ENCODE measurements around the gene MYEOV. TPM values are rescaled to one million over a fixed set of nuclear protein-coding genes. Genes with fewer than 3 reads are reported as not detected.

MYEOV gene
- total RNA-seq, 4 donors from 2014 or later: 0.35 to 1.4 TPM; not detected in 2

GRCh38 chr11:69269926-69270697 lies 23.8 kb upstream of the MYEOV start:
- no peak for DNase-seq
- H3K36me3 ChIP-seq: no peaks in the 10 kb centered on the region
- no peak overlapping the region for H3K4me3 ChIP-seq
- intact Hi-C loops (cut with DNase I; ENCODE audit: low total_unique reads): no loop called here
- no peaks in the 10 kb centered on the region for H3K9me3 ChIP-seq
- no peaks in the 10 kb centered on the region for H3K27me3 ChIP-seq
- TF ChIP-seq POLR2A (IDR thresholded peaks at IDR 0.05) (no peak), CTCF (IDR thresholded peaks at IDR 0.05) (no peak)
- no peak overlapping the region for H3K27ac ChIP-seq
- H3K4me1 ChIP-seq: no peaks in the 10 kb centered on the region

GRCh38 chr11:69270941-69271340 lies 23.0 kb upstream of the MYEOV start:
- H3K27ac ChIP-seq: no peak overlapping the region
- H3K27me3 ChIP-seq: no peaks in the 10 kb centered on the region
- DNase-seq: no peak
- intact Hi-C loops (cut with DNase I; ENCODE audit: low total_unique reads): no loop called here
- H3K4me1 ChIP-seq: no peaks in the 10 kb centered on the region
- H3K36me3 ChIP-seq: no peaks in the 10 kb centered on the region
- TF ChIP-seq POLR2A (IDR thresholded peaks at IDR 0.05) (no peak), CTCF (IDR thresholded peaks at IDR 0.05) (no peak)
- no peaks in the 10 kb centered on the region for H3K9me3 ChIP-seq
- H3K4me3 ChIP-seq: no peak overlapping the region

GRCh38 chr11:69272055-69272454 lies 21.9 kb upstream of the MYEOV start:
- no peak for DNase-seq
- no peaks in the 10 kb centered on the region for H3K4me1 ChIP-seq
- TF ChIP-seq POLR2A (IDR thresholded peaks at IDR 0.05) (no peak), CTCF (IDR thresholded peaks at IDR 0.05) (no peak)
- H3K27ac ChIP-seq: no peak overlapping the region
- H3K36me3 ChIP-seq: no peaks in the 10 kb centered on the region
- intact Hi-C loops (cut with DNase I; ENCODE audit: low total_unique reads): no loop called here
- no peak overlapping the region for H3K4me3 ChIP-seq
- no peaks in the 10 kb centered on the region for H3K27me3 ChIP-seq
- no peaks in the 10 kb centered on the region for H3K9me3 ChIP-seq

- intact Hi-C loops (cut with DNase I; ENCODE audit: low total_unique reads): no loop called here
- TF ChIP-seq POLR2A (IDR thresholded peaks at IDR 0.05) (no peak), CTCF (IDR thresholded peaks at IDR 0.05) (no peak)
- H3K27me3 ChIP-seq: no peaks in the 10 kb centered on the region
- no peak overlapping the region for H3K4me3 ChIP-seq
- H3K9me3 ChIP-seq: no peaks in the 10 kb centered on the region
- no peaks in the 10 kb centered on the region for H3K36me3 ChIP-seq
- H3K4me1 ChIP-seq: no peaks in the 10 kb centered on the region
- no peak overlapping the region for H3K27ac ChIP-seq
- DNase-seq: no peak
Measured at GRCh38 chr11:69272831-69273485, 21.0 kb upstream of the MYEOV start.

- no peaks in the 10 kb centered on the region for H3K36me3 ChIP-seq
- no peak overlapping the region for H3K27ac ChIP-seq
- DNase-seq: no peak
- no peak for TF ChIP-seq CTCF (IDR thresholded peaks at IDR 0.05)
- TF ChIP-seq POLR2A (IDR thresholded peaks at IDR 0.05): no peak
- H3K27me3 ChIP-seq: no peaks in the 10 kb centered on the region
- no peaks in the 10 kb centered on the region for H3K9me3 ChIP-seq
- no peaks in the 10 kb centered on the region for H3K4me1 ChIP-seq
- H3K4me3 ChIP-seq: no peak overlapping the region
- intact Hi-C loops (cut with DNase I; ENCODE audit: low total_unique reads): no loop called here
Measured at GRCh38 chr11:69273571-69273970, 20.4 kb upstream of the MYEOV start.

Data from uterus (tissue), 4 donors.